HEK293 (cell line): ENCODE results near the gene SCUBE1.

Experiments used
- CTCF ChIA-PET: fragments of 350-600 bp; formaldehyde crosslinking; extraction: SDS; loops from one replicate; lab custom pipeline; 2021; ENCODE audit warnings: antibody characterized with exemption; lab: Yijun Ruan, JAX
- POLR2A ChIA-PET: fragments of 300-600 bp; formaldehyde crosslinking; extraction: SDS; loops from one replicate; lab custom pipeline; 2020; ENCODE audit warnings: antibody characterized with exemption, inconsistent platforms; lab: Yijun Ruan, JAX
- H3K27ac ChIP-seq: fragments of 200-500 bp; sonication (Bioruptor generic); 2 replicates; pipeline ENCODE4 v1.5.1; 2014; ENCODE audit warnings: low read depth, low read length, control low read depth, inconsistent platforms; ENCODE audit errors: extremely low read depth
- H3K36me3 ChIP-seq, 2 experiments: fragments of 200-500 bp in 1 of 2; sonication (Bioruptor generic) in 1 of 2; 1 replicate in 1 of 2; 2 replicates in 1 of 2; pipeline ENCODE4 v1.5.1; 2014 to 2017; ENCODE audit warnings: inconsistent platforms in 2 of 2, low read length in 2 of 2; ENCODE audit not compliant: control insufficient read depth in 2 of 2, insufficient read depth in 1 of 2
- H3K4me1 ChIP-seq: fragments of 200-500 bp; sonication (Bioruptor generic); 2 replicates; pipeline ENCODE4 v1.5.1; 2014; ENCODE audit warnings: mild to moderate bottlenecking, low read length, inconsistent platforms; ENCODE audit not compliant: control insufficient read depth, insufficient read depth
- H3K4me3 ChIP-seq: 2 replicates; pipeline ENCODE4 v1.5.1; 2011; ENCODE audit warnings: low read depth, mild to moderate bottlenecking, control low read depth, low read length, moderate library complexity
- H3K9me3 ChIP-seq: fragments of 200-500 bp; sonication (Bioruptor generic); 2 replicates; pipeline ENCODE4 v1.5.1; 2014; ENCODE audit warnings: low read depth, low read length, inconsistent platforms; ENCODE audit not compliant: control insufficient read depth, insufficient read depth
- EGR2 ChIP-seq: fragments of 450-650 bp; formaldehyde crosslinking; IDR thresholded peaks from 2 replicates; pipeline ENCODE4 v1.5.1; 2016; ENCODE audit warnings: low read depth, missing biosample characterization, missing genetic modification characterization
- GFI1B ChIP-seq: fragments of 450-650 bp; formaldehyde crosslinking; IDR thresholded peaks from 2 replicates; pipeline ENCODE4 v1.5.1; 2016; ENCODE audit warnings: missing biosample characterization, missing genetic modification characterization
- GLI4 ChIP-seq: fragments of 450-650 bp; formaldehyde crosslinking; IDR thresholded peaks from 2 replicates; pipeline ENCODE4 v1.5.1; 2016; ENCODE audit warnings: missing biosample characterization, missing genetic modification characterization
- GLIS1 ChIP-seq: fragments of 450-650 bp; formaldehyde crosslinking; IDR thresholded peaks from 2 replicates; pipeline ENCODE4 v1.5.1; 2016; ENCODE audit warnings: missing biosample characterization, missing genetic modification characterization
- GLIS2 ChIP-seq: fragments of 450-650 bp; formaldehyde crosslinking; IDR thresholded peaks from 2 replicates; pipeline ENCODE4 v1.5.1; 2016; ENCODE audit warnings: missing biosample characterization, missing genetic modification characterization
- KLF8 ChIP-seq: fragments of 450-650 bp; formaldehyde crosslinking; IDR thresholded peaks from 2 replicates; pipeline ENCODE4 v1.5.1; 2016; ENCODE audit warnings: missing biosample characterization, missing genetic modification characterization
- MZF1 ChIP-seq: fragments of 450-650 bp; formaldehyde crosslinking; IDR thresholded peaks from 2 replicates; pipeline ENCODE4 v1.5.1; 2017; ENCODE audit warnings: missing biosample characterization, missing genetic modification characterization, borderline replicate concordance
- SP2 ChIP-seq: fragments of 450-650 bp; formaldehyde crosslinking; IDR thresholded peaks from 2 replicates; pipeline ENCODE4 v1.5.1; 2016; ENCODE audit warnings: missing biosample characterization, missing genetic modification characterization
- SP7 ChIP-seq: fragments of 450-650 bp; formaldehyde crosslinking; IDR thresholded peaks from 2 replicates; pipeline ENCODE4 v1.5.1; 2016; ENCODE audit warnings: missing biosample characterization, missing genetic modification characterization
- WT1 ChIP-seq: fragments of 450-650 bp; formaldehyde crosslinking; IDR thresholded peaks from 2 replicates; pipeline ENCODE4 v1.5.1; 2016; ENCODE audit warnings: missing biosample characterization, missing genetic modification characterization
- YY2 ChIP-seq: fragments of 450-650 bp; formaldehyde crosslinking; IDR thresholded peaks from 2 replicates; pipeline ENCODE4 v1.5.1; 2016; ENCODE audit warnings: missing biosample characterization, missing genetic modification characterization
- ZFP41 ChIP-seq: fragments of 450-650 bp; formaldehyde crosslinking; IDR thresholded peaks from 2 replicates; pipeline ENCODE4 v1.5.1; 2016; ENCODE audit warnings: missing biosample characterization, missing genetic modification characterization, borderline replicate concordance
- ZNF157 ChIP-seq: fragments of 450-650 bp; formaldehyde crosslinking; IDR thresholded peaks from 2 replicates; pipeline ENCODE4 v1.5.1; 2016; ENCODE audit warnings: missing biosample characterization, missing genetic modification characterization
- ZNF266 ChIP-seq: fragments of 450-650 bp; formaldehyde crosslinking; IDR thresholded peaks from 2 replicates; pipeline ENCODE4 v1.5.1; 2016; ENCODE audit warnings: missing biosample characterization, missing genetic modification characterization, low read depth
- ZNF311 ChIP-seq: fragments of 450-650 bp; formaldehyde crosslinking; IDR thresholded peaks from 2 replicates; pipeline ENCODE4 v1.5.1; 2017; ENCODE audit warnings: missing biosample characterization, missing genetic modification characterization, borderline replicate concordance
- ZNF324 ChIP-seq: fragments of 450-650 bp; formaldehyde crosslinking; IDR thresholded peaks from 2 replicates; pipeline ENCODE4 v1.5.1; 2016; ENCODE audit warnings: missing biosample characterization, missing genetic modification characterization
- ZNF341 ChIP-seq: fragments of 450-650 bp; formaldehyde crosslinking; IDR thresholded peaks from 2 replicates; pipeline ENCODE4; 2016; ENCODE audit warnings: low read depth, missing biosample characterization, missing genetic modification characterization
- ZNF416 ChIP-seq: fragments of 450-650 bp; formaldehyde crosslinking; IDR thresholded peaks from 2 replicates; pipeline ENCODE4 v1.5.1; 2016; ENCODE audit warnings: missing biosample characterization, missing genetic modification characterization
- ZNF510 ChIP-seq: fragments of 450-650 bp; formaldehyde crosslinking; IDR thresholded peaks from 2 replicates; pipeline ENCODE4 v1.5.1; 2018; ENCODE audit warnings: mild to moderate bottlenecking, missing genetic modification characterization, missing biosample characterization; ENCODE audit not compliant: insufficient replicate concordance
- ZNF555 ChIP-seq: fragments of 450-650 bp; formaldehyde crosslinking; conservative IDR thresholded peaks from 2 replicates; pipeline ENCODE4 v1.5.1; 2017; ENCODE audit warnings: missing biosample characterization, mild to moderate bottlenecking, missing genetic modification characterization, inconsistent platforms
- ZNF560 ChIP-seq: fragments of 450-650 bp; formaldehyde crosslinking; IDR thresholded peaks from 2 replicates; pipeline ENCODE4 v1.5.1; 2017; ENCODE audit warnings: missing biosample characterization, missing genetic modification characterization, borderline replicate concordance
- ZNF600 ChIP-seq: fragments of 450-650 bp; formaldehyde crosslinking; IDR thresholded peaks from 2 replicates; pipeline ENCODE4 v1.5.1; 2016; ENCODE audit warnings: missing biosample characterization, missing genetic modification characterization
- ZNF768 ChIP-seq: fragments of 450-650 bp; formaldehyde crosslinking; IDR thresholded peaks from 2 replicates; pipeline ENCODE4 v1.5.1; 2018; ENCODE audit warnings: missing biosample characterization, mild to moderate bottlenecking, missing genetic modification characterization
- ZNF777 ChIP-seq: fragments of 450-650 bp; formaldehyde crosslinking; IDR thresholded peaks from 2 replicates; pipeline ENCODE4 v1.5.1; 2017; ENCODE audit warnings: missing biosample characterization, missing genetic modification characterization, borderline replicate concordance
- ZNF830 ChIP-seq: fragments of 450-650 bp; IDR thresholded peaks from 2 replicates; pipeline ENCODE4 v1.5.0; 2018; ENCODE audit warnings: missing biosample characterization, missing genetic modification characterization, low read depth, mild to moderate bottlenecking, moderate library complexity
- TF ChIP-seq, protein P1 (sequence below): fragments of 450-650 bp; formaldehyde crosslinking; IDR thresholded peaks from 2 replicates; pipeline ENCODE4 v1.5.1; 2016; ENCODE audit warnings: missing biosample characterization, missing genetic modification characterization
- TF ChIP-seq, protein P2 (sequence below): fragments of 450-650 bp; IDR thresholded peaks from 2 replicates; pipeline ENCODE4 v1.5.1; 2018; ENCODE audit warnings: missing biosample characterization, missing genetic modification characterization
- TF ChIP-seq, protein P3 (sequence below): fragments of 450-650 bp; formaldehyde crosslinking; IDR thresholded peaks from 2 replicates; pipeline ENCODE4 v1.5.1; 2017; ENCODE audit warnings: missing biosample characterization, missing genetic modification characterization
- TF ChIP-seq, protein P4 (sequence below): fragments of 450-650 bp; formaldehyde crosslinking; IDR thresholded peaks from 2 replicates; pipeline ENCODE4 v1.5.1; 2016; ENCODE audit warnings: missing biosample characterization, missing genetic modification characterization
- TF ChIP-seq, protein P5 (sequence below): fragments of 450-650 bp; formaldehyde crosslinking; IDR thresholded peaks from 2 replicates; pipeline ENCODE4 v1.5.1; 2017; ENCODE audit warnings: missing biosample characterization, missing genetic modification characterization

SCUBE1 gene

DNA sequence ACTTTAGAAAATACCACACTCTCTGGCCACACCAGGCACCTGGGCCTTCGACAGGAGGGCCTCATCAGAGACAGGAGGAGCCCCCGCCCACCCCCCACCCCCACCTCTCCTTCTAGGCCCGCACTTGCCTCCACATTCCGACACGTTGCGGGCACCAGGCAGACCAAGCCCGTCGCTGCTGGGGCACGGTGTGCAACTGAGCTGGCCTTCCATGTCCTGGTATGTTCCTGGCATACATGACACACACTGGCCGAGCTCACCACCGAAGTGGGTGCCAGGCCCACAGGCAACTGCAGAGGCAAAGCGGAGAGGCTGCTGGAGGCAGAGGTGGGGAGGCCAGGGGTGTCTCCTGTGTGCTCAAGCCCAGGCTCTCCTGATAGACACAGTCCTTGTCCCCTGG, 129.2 kb downstream of the SCUBE1 start:
- Histone ChIP-seq H3K4me1 (no peaks in the 10 kb centered on the region), H3K27ac (no peak overlapping the region; the same call in 1 of the 2 replicates), H3K9me3 (no peaks in the 10 kb centered on the region), H3K36me3 (no peaks in the 10 kb centered on the region), H3K4me3 (no peak overlapping the region)
- no peak for TF ChIP-seq ZNF560 (tag by site-specific recombination)
- TF ChIP-seq GFI1B (tag by site-specific recombination): no peak
- ChIA-PET CTCF (interaction anchor here (0.5 to 1.5 kb wide), 5 partner anchors 15 to 393 kb away, joined by 3 to 11 read pairs (median 4); no protein-coding TSS in a partner anchor), POLR2A (interaction anchor here (2.1 kb wide), 1 partner anchor 26 kb away, joined by 10 read pairs; no protein-coding TSS in a partner anchor)

DNA sequence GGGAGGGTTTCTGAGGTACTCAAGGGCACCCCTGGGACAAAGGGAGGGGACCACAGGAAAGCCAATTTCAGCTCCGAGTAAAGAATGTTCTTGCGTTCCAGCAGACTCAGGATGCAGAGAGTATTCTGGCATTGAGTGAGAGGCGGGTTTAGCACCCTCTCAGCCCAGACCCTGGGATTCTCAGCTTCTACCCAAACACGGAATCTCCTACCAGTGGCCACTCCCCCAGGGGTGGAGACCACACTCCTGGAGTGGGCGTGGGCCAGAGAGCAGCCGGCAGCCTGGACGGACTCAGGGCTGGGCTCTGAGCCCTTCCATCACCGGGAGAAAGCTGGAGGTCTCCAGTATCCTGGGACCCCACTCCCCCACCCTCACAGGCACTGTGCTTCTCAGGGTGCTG, 130.1 kb downstream of the SCUBE1 start:
- ChIA-PET CTCF (interaction anchor here (0.9 to 1.5 kb wide), 3 partner anchors 9 to 19 kb away, joined by 3 to 11 read pairs (median 4); no protein-coding TSS in a partner anchor), POLR2A (interaction anchor here (0.6 to 2.1 kb wide), 3 partner anchors 25 to 763 kb away, joined by 4 to 10 read pairs (median 4); no protein-coding TSS in a partner anchor)
- Histone ChIP-seq H3K9me3 (no peaks in the 10 kb centered on the region), H3K4me1 (no peaks in the 10 kb centered on the region), H3K4me3 (no peak overlapping the region), H3K27ac (no peak overlapping the region), H3K36me3 (no peaks in the 10 kb centered on the region)
- TF ChIP-seq, protein P1, sequence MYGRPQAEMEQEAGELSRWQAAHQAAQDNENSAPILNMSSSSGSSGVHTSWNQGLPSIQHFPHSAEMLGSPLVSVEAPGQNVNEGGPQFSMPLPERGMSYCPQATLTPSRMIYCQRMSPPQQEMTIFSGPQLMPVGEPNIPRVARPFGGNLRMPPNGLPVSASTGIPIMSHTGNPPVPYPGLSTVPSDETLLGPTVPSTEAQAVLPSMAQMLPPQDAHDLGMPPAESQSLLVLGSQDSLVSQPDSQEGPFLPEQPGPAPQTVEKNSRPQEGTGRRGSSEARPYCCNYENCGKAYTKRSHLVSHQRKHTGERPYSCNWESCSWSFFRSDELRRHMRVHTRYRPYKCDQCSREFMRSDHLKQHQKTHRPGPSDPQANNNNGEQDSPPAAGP (tag by site-specific recombination): 0 out of 2 replicates have a peak, but pooled peaks have one; percentile 49
- no peak for TF ChIP-seq ZFP41 (tag by site-specific recombination)
- TF ChIP-seq ZNF777 (tag by site-specific recombination): no peak
- no peak for TF ChIP-seq GLI4
- no peak for TF ChIP-seq ZNF768 (tag by site-specific recombination)
- TF ChIP-seq WT1 (tag by site-specific recombination): no peak
- peak; percentile 13; the same call in 1 of the 2 replicates for TF ChIP-seq GLIS1 (tag by site-specific recombination)
- 0 out of 2 replicates have a peak, but pooled peaks have one; percentile 18 for TF ChIP-seq EGR2 (tag by site-specific recombination)
- no peak for TF ChIP-seq ZNF311
- no peak for TF ChIP-seq MZF1 (tag by site-specific recombination)
- TF ChIP-seq SP2 (tag by site-specific recombination): peak; percentile 13; the same call in 1 of the 2 replicates
- no peak for TF ChIP-seq YY2 (tag by site-specific recombination)
- TF ChIP-seq, protein P2, sequence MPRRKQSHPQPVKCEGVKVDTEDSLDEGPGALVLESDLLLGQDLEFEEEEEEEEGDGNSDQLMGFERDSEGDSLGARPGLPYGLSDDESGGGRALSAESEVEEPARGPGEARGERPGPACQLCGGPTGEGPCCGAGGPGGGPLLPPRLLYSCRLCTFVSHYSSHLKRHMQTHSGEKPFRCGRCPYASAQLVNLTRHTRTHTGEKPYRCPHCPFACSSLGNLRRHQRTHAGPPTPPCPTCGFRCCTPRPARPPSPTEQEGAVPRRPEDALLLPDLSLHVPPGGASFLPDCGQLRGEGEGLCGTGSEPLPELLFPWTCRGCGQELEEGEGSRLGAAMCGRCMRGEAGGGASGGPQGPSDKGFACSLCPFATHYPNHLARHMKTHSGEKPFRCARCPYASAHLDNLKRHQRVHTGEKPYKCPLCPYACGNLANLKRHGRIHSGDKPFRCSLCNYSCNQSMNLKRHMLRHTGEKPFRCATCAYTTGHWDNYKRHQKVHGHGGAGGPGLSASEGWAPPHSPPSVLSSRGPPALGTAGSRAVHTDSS (tag by site-specific recombination): no peak
- no peak for TF ChIP-seq ZNF555 (tag by site-specific recombination)
- TF ChIP-seq ZNF157 (tag by site-specific recombination): no peak
- TF ChIP-seq SP7 (tag by site-specific recombination): no peak
- TF ChIP-seq ZNF600 (tag by site-specific recombination): no peak
- no peak for TF ChIP-seq ZNF510 (tag by site-specific recombination)
- TF ChIP-seq, protein P3, sequence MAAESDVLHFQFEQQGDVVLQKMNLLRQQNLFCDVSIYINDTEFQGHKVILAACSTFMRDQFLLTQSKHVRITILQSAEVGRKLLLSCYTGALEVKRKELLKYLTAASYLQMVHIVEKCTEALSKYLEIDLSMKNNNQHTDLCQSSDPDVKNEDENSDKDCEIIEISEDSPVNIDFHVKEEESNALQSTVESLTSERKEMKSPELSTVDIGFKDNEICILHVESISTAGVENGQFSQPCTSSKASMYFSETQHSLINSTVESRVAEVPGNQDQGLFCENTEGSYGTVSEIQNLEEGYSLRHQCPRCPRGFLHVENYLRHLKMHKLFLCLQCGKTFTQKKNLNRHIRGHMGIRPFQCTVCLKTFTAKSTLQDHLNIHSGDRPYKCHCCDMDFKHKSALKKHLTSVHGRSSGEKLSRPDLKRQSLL: no peak
- no peak for TF ChIP-seq ZNF324 (tag by site-specific recombination)
- TF ChIP-seq ZNF830 (tag by site-specific recombination): no peak
- TF ChIP-seq, protein P4, sequence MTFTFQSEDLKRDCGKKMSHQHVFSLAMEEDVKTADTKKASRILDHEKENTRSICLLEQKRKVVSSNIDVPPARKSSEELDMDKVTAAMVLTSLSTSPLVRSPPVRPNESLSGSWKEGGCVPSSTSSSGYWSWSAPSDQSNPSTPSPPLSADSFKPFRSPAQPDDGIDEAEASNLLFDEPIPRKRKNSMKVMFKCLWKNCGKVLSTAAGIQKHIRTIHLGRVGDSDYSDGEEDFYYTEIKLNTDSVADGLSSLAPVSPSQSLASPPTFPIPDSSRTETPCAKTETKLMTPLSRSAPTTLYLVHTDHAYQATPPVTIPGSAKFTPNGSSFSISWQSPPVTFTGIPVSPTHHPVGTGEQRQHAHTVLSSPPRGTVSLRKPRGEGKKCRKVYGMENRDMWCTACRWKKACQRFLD: no peak
- no peak for TF ChIP-seq ZNF416 (tag by site-specific recombination)
- TF ChIP-seq GLIS2 (tag by site-specific recombination): peak; percentile 49
- peak; percentile 52 for TF ChIP-seq ZNF341
- TF ChIP-seq, protein P5, sequence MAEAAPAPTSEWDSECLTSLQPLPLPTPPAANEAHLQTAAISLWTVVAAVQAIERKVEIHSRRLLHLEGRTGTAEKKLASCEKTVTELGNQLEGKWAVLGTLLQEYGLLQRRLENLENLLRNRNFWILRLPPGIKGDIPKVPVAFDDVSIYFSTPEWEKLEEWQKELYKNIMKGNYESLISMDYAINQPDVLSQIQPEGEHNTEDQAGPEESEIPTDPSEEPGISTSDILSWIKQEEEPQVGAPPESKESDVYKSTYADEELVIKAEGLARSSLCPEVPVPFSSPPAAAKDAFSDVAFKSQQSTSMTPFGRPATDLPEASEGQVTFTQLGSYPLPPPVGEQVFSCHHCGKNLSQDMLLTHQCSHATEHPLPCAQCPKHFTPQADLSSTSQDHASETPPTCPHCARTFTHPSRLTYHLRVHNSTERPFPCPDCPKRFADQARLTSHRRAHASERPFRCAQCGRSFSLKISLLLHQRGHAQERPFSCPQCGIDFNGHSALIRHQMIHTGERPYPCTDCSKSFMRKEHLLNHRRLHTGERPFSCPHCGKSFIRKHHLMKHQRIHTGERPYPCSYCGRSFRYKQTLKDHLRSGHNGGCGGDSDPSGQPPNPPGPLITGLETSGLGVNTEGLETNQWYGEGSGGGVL (tag by site-specific recombination): no peak
- no peak for TF ChIP-seq KLF8 (tag by site-specific recombination)
- no peak for TF ChIP-seq ZNF266 (tag by site-specific recombination)
